Forelimb muscle (tissue), 1 donor: ENCODE results near the gene EIPR1. TPM values are rescaled to one million over a fixed set of nuclear protein-coding genes. Genes with fewer than 3 reads are reported as not detected.
A peak's percentile ranks its signal among the peaks of the same experiment; 100 is the strongest.

Experiments
- DNase-seq: peaks from one replicate; pipeline ENCODE4 v3.0.0-alpha.2; 2013; ENCODE audit warnings: low read depth
- polyA plus RNA-seq: library from polyadenylated mRNA; unstranded; fragments of 120-200 nt; gene quantifications from one replicate; pipeline ENCODE4 v1.2.1, GENCODE V29; 2013; ENCODE audit not compliant: insufficient read length

The EIPR1 gene
- polyA plus RNA-seq, result 18.9 TPM

- peak; percentile 94 for DNase-seq
Measured at GRCh38 chr2:3377612-3378432, at the start of gene EIPR1. Gene EIPR1, minus strand, starts transcription at chr2:3377818. Its CDS starts 129 bp downstream, at chr2:3377689.

GRCh38 chr2:3427272-3427671 lies 49.7 kb upstream of the EIPR1 start:
- no peak for DNase-seq

GRCh38 chr2:3426615-3427014 lies 49.0 kb upstream of the EIPR1 start:
- no peak for DNase-seq

GRCh38 chr2:3424171-3424795 lies 46.7 kb upstream of the EIPR1 start:
- no peak for DNase-seq

- no peak for DNase-seq
Measured at GRCh38 chr2:3423492-3424170, 46.0 kb upstream of the EIPR1 start.

- no peak for DNase-seq
Measured at GRCh38 chr2:3422161-3422779, 44.7 kb upstream of the EIPR1 start.

- no peak for DNase-seq
Measured at GRCh38 chr2:3421580-3421979, 44.0 kb upstream of the EIPR1 start.

DNA sequence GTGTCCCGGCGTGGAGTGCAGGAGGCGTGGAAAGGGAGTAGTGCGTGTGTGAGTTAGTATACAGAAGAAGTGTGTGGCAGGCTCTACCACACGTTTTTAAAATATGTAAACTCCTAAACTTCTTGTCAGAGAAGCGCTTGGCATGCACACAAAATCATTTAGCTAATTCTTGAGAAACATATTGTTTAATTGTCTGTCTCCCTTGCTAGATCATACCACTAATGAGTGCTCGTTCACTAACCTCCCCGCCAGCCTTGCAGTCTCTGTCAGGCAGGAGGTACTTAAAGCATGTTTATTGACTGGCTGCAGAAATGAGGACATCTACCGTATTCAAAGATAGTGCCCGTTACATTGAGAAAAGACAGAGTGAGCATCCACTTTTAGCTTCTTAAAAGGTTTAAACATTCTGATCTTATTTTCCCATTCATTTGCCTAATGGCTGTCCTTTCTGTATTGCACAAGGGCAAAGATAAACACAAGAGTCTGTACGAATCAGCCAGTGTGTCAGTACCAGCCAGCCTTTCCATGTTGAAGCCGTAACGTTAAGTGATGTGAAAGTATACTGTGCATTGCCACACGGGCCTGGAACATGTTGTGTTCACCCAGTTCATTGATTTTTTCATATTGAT lies 43.3 kb upstream of the EIPR1 start:
- DNase-seq, result no peak

DNA sequence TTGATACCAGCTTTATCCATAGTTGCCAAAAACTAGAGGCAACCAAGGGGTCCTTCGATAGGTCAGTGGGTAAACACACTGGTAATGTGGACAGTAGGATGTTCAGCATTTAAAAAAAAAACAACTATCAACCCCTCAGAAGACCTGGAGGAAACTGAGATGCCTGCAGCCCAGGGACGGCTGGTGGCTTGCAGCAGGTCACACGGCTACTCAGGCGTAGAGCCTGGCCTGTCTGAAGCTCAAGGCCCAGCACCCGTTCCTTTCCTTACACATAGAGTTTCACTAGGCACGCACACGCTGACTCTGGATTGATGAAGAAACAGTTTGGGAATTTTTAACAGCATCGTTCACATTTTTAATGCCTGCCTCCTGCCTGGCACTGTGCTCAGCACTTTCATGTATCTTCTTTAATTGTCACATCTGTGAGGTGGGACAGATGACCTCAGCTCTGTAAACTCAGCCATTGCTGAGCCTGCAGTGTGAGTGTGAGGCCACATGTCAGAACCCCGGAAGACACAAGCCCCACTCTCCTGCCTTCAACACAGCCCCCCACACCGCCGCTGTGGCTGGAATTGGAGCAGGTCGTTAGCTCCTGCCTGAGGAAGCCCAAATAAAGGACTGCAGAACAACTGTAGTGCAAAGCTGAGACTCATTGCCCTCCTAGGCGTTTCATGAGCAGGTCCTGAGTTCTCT lies 42.6 kb upstream of the EIPR1 start:
- no peak for DNase-seq

DNA sequence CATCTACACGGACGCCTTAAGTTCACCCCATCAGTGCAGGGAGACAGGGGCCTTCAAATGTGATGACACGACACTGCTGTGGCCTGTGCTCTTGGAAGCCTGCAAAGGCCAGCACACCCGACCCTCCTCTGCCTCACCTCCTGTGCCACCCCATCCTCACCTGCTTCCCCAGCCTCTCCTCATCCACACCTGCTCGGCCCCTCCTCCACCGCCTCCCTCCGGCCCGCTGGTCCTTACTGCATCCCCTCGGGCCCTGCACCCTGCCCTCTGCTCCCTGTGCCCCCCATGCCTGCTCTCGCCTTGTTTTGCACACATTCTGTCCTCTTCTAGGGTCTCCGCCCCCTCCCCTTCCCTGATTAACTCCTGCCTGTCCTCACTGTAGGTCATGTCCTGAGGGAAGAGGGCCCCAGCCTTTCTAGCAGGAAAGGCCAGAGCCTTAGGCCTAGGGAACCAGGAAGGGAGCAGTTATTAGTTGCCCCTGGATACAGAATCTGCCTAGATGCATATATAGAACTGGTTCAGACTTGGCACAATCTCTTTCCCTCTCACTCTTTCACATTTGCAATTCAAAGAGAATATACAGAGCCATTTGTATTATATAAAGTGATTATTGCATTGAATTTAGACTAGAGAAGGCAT lies 41.3 kb upstream of the EIPR1 start:
- DNase-seq, result no peak

DNA sequence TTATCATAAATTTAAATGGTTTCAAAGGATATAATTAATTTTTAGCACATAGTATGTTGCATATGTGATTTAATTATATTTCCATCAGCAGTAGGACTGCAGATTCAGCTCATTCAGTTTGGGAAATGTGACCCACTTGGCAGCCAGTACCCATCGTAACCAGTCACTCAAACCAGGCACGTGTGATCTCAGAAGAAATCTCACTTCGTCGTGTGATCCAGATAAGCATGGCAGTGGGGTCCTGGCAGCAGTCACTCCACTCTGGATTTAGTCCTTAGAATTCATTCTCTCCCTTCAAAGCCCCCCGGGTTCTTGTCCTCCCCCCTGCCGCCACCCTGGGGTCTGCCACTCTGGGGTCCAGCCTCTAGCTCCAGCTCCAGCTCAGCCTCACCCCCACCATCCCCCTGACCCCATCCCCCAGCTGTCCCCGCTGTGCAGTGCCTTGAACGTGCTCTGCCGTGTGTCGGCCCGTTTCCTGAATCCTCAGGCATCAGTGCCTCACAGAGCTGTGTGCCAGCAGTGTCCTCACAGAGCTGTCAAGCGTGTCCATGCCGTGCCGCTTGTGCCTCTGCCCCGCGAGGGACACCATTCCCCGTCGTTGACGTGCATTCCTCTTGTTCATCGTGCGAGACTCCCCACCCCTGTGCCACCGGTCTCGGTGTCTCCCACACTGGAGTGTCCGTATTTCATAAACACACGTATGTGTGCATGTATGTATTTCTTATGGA lies 36.7 kb upstream of the EIPR1 start:
- no peak for DNase-seq

DNA sequence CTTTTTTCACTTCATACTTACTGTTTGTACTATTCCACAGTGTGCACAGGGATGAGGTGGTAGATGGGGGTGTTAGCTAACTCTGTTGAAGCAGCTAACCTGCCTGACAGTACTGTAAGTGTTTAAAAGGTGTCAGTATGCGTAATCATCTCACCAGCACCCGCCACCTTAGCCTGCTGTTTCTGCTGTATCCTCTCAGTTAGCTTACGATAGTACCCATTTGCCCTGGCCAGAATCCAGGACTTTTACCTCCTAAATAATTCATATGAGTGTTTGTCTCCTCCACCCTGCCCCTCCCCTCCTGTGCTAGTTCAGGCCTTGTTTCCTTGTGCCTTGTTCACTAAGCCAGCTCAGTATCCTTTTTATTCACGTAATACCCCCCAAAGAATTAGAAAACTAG lies 36.1 kb upstream of the EIPR1 start:
- no peak for DNase-seq

DNA sequence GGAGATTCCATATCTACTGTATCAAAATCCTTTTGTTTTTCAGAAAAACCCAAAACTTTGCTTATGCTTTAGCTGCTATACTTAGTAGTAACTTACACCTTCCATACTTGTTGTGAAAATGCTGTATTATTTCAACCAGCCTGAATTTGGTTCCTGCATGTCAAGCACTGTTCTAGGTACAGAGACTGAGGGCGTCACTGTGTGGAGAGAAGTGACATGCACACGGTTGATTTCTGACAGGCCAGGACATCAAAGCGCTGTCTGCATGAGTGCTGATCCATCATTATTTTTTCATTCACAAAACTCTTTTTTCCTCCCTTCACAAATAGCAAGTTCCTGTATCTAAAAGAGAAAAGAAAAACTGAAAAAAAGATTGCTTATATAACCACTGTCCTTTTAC lies 33.5 kb upstream of the EIPR1 start:
- no peak for DNase-seq

- DNase-seq, result no peak
Measured at GRCh38 chr2:3409627-3410170, 32.1 kb upstream of the EIPR1 start.

DNA sequence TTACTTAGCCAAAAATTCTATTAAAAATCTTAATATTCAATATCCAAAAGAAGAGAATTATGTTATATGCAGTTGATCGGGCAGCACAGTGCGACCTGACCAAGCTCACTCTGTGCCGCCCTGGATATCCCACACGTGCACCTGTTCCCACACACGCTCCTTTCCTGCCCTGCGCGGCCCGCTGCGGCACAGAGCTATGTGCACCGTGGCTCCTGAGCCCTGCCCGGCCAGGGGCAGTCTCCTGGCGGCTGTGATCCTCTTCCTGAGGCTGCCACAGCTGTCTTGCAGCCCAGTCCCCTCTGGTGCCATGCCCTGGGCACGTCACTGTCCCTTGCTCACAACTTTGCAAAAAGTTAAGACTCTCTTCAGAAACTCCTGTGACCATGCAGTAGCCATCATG lies 31.2 kb upstream of the EIPR1 start:
- no peak for DNase-seq

DNA sequence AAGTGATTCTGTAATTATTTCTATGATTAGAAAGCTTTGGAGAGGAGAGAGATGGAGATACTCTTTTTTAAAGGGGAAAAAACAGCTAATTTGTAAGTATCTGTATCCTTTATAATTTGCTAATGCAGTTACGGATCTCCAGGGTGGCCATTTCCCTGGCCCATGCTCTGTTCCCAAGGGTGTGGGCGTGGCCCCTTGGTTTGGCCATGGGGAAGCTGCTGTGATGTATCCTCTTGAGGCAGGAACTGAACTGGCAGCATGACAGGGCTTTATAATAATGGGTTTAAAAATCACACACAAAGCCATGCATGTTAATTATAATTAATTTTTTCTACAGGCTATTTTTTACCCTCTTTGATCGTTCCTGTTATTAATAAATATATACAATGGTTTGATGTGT lies 28.9 kb upstream of the EIPR1 start:
- no peak for DNase-seq

DNA sequence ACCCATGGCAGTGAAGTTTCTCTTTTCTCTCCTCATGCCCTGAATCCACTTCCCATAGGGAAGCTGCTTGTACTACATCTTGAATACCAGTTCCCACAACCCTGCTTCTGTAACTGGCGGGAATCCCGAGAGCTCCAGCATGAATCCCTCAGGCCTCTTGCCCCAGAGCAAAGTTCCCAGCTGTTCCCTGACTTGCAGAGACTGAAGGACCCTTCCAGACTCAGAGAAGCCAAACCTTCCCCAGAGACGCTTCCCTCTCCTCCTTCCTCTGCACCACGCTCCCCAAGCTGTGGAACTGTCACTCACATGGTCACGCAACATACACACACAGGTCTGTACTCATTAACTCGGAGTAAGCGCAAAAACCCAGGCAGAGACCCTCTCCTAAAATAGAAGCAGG lies 28.3 kb upstream of the EIPR1 start:
- DNase-seq, result no peak

DNA sequence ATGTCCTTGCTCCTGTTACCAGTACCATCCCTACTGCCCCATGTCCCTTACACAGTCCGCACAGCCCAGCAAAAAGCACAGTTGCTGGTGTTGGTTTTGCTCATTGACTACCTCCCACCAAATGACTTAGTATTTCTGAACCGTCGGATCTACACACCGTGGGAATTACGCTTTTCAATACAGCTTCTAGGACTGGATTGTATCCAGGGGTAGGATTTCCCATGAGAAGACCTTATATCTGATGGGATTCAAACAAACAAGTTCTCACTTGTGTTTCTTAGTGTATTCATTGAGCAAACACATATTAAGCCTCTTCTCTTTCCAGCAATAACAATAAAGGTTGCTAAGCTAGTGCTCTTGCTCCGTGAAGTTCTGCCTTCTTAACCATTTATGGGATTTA lies 27.7 kb upstream of the EIPR1 start:
- no peak for DNase-seq

GRCh38 chr2:3404349-3404894 lies 26.8 kb upstream of the EIPR1 start:
- no peak for DNase-seq
